Uterus (tissue), 4 donors: Measurements from ENCODE around the gene JAM3. TPM values are rescaled to one million over a fixed set of nuclear protein-coding genes. Genes with fewer than 3 reads are reported as not detected.

Experiments used
- DNase-seq, 2 donors: peaks; one replicate each; pipeline ENCODE4 v3.0.0-alpha.2; 2019 to 2020
- H3K27ac ChIP-seq, 2 donors: fragments of 200-600 bp; sonication (generic); 1 replicate in 1 of 2; 2 replicates in 1 of 2; pipeline ENCODE4 v1.5.1; 2016 to 2018
- H3K27me3 ChIP-seq, 2 donors: fragments of 200-600 bp; sonication (generic); one replicate each; pipeline ENCODE4 v1.5.1; 2018 to 2019; ENCODE audit warnings: control low read depth in 1 of 2
- H3K36me3 ChIP-seq, 2 donors: fragments of 200-600 bp; sonication (generic); one replicate each; pipeline ENCODE4 v1.5.1; 2019; ENCODE audit warnings: control low read depth in 1 of 2
- H3K4me1 ChIP-seq, 2 donors: fragments of 200-600 bp; sonication (generic); one replicate each; pipeline ENCODE4 v1.5.1; 2018 to 2019; ENCODE audit warnings: control low read depth in 1 of 2
- H3K4me3 ChIP-seq, 2 donors: fragments of 200-600 bp; sonication (generic); 1 replicate in 1 of 2; 2 replicates in 1 of 2; pipeline ENCODE4 v1.5.1; 2018 to 2019; ENCODE audit warnings: mild to moderate bottlenecking in 1 of 2
- H3K9me3 ChIP-seq, 2 donors: fragments of 200-600 bp; sonication (generic); one replicate each; pipeline ENCODE4 v1.5.1; 2019; ENCODE audit warnings: control low read depth in 1 of 2
- CTCF ChIP-seq, 4 experiments: fragments of 200-600 bp in 2 of 4; fragments of 450-650 bp in 2 of 4; sonication (generic) in 2 of 4; IDR thresholded peaks; one replicate each; pipeline ENCODE4 v1.5.1; 2016 to 2019; ENCODE audit warnings: antibody characterized with exemption in 4 of 4, mild to moderate bottlenecking in 2 of 4, moderate library complexity in 1 of 4
- POLR2A ChIP-seq, 2 donors: fragments of 450-650 bp; IDR thresholded peaks; one replicate each; pipeline ENCODE4 v1.6.1; 2016; ENCODE audit warnings: antibody characterized with exemption in 2 of 2, mild to moderate bottlenecking in 1 of 2, moderate library complexity in 1 of 2
- intact Hi-C: fragments of 100-400 bp; cut with DNase I; formaldehyde crosslinking; loops from one replicate; pipeline ENCODE4 v1.15.1; 2023; ENCODE audit warnings: low total_unique reads
- total RNA-seq, 4 donors: library from RNA; depleted of rRNA in 3 of 4; stranded (reverse); fragments of >200 nt in 3 of 4; gene quantifications; one replicate each; pipeline versions ENCODE4 v1.1.0 to v1.2.4, GENCODE V29; 2014 to 2023
- donor health status: DM: yes; HTN: yes; CAD: no.

The JAM3 gene
- total RNA-seq, 4 donors from 2014 or later, result 51.7 to 86.7 (median 68.1) TPM

DNA sequence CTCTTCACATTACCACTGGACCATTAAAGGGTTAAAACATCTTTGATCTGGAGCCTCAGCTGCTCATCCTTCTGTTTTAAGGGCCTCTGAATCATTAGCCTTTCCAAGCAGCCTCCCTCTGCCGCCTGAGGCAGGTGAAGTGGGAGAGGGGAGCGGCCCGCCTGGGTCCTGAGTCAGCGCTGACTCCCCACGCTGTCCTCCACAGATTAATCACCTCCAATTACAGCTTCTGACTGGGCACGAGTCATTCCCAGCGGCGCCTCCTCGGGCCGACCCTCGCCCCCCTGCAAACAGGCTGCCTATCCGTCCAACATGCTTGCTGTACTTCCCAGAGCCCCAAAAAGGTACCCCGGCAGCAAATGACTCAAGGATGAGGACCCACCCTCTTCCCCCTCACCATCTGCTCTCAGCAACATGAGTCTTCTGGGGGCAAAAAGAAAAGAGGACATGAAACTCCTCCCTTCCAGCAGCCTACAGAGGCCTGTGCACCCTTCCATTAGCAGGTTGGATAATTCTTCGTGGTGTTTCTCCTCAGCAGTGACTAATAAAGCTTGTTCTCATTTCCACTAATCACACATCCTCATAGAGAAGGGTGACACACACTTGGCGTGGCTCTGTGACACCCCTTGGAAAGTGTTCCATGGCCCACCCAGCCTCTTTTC lies 44.3 kb upstream of the JAM3 start:
- H3K4me3 ChIP-seq, result no peak overlapping the region
- intact Hi-C loops, result no loop called here
- TF ChIP-seq POLR2A (IDR thresholded peaks at IDR 0.05) (no peak), CTCF (IDR thresholded peaks at IDR 0.05) (no peak)
- H3K4me1 ChIP-seq, result no peaks in the 10 kb centered on the region
- no peaks in the 10 kb centered on the region for H3K9me3 ChIP-seq
- no peaks in the 10 kb centered on the region for H3K36me3 ChIP-seq
- DNase-seq, result no peak
- no peaks in the 10 kb centered on the region for H3K27me3 ChIP-seq
- H3K27ac ChIP-seq, result no peak overlapping the region

GRCh38 chr11:134025082-134025429 lies 43.8 kb upstream of the JAM3 start:
- H3K4me3 ChIP-seq, result no peak overlapping the region
- no peaks in the 10 kb centered on the region for H3K4me1 ChIP-seq
- no peaks in the 10 kb centered on the region for H3K9me3 ChIP-seq
- no peaks in the 10 kb centered on the region for H3K36me3 ChIP-seq
- intact Hi-C loops, result no loop called here
- TF ChIP-seq CTCF (IDR thresholded peaks at IDR 0.05) (no peak), POLR2A (IDR thresholded peaks at IDR 0.05) (no peak)
- no peak for DNase-seq
- H3K27ac ChIP-seq, result no peak overlapping the region
- no peaks in the 10 kb centered on the region for H3K27me3 ChIP-seq

- H3K27me3 ChIP-seq, result no peaks in the 10 kb centered on the region
- no peak for DNase-seq
- H3K4me1 ChIP-seq, result no peaks in the 10 kb centered on the region
- H3K4me3 ChIP-seq, result no peak overlapping the region
- H3K36me3 ChIP-seq, result no peaks in the 10 kb centered on the region
- H3K9me3 ChIP-seq, result no peaks in the 10 kb centered on the region
- no peak overlapping the region for H3K27ac ChIP-seq
- intact Hi-C loops, result no loop called here
- no peak for TF ChIP-seq CTCF (IDR thresholded peaks at IDR 0.05)
- TF ChIP-seq POLR2A (IDR thresholded peaks at IDR 0.05), result no peak
Measured at GRCh38 chr11:134026655-134027343, 42.1 kb upstream of the JAM3 start.

DNA sequence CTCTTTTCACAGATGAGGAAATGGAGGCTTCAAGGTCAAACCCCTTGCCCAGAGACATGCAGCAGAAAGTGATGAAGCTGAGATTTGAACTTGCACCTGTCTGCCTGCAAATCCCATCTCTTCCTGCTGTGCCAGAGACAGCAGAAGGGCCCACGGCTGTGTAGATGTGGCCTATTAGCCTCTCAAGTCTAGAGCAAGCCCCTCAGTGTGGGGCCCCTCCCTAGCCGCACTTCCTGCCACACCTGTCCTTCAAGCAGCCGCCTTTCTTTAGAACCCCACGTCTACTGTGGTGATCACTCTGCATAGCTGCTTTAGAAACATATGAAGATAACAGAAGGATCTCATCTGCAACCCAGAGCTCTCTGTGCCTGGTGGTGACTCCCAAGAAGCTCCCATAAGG lies 41.2 kb upstream of the JAM3 start:
- Histone ChIP-seq H3K27ac (no peak overlapping the region), H3K4me1 (no peaks in the 10 kb centered on the region), H3K9me3 (no peaks in the 10 kb centered on the region), H3K36me3 (no peaks in the 10 kb centered on the region), H3K27me3 (no peaks in the 10 kb centered on the region), H3K4me3 (no peak overlapping the region)
- no peak for DNase-seq
- intact Hi-C loops, result no loop called here
- TF ChIP-seq POLR2A (IDR thresholded peaks at IDR 0.05) (no peak), CTCF (IDR thresholded peaks at IDR 0.05) (no peak)

GRCh38 chr11:134028368-134028920 lies 40.4 kb upstream of the JAM3 start:
- DNase-seq, result no peak
- Histone ChIP-seq H3K4me1 (peaks cover 0 to 5% of the 10 kb centered on the region in 2 donors), H3K27me3 (no peaks in the 10 kb centered on the region), H3K36me3 (no peaks in the 10 kb centered on the region), H3K9me3 (no peaks in the 10 kb centered on the region), H3K4me3 (no peak overlapping the region), H3K27ac (no peak overlapping the region)
- no peak for TF ChIP-seq CTCF (IDR thresholded peaks at IDR 0.05)
- TF ChIP-seq POLR2A (IDR thresholded peaks at IDR 0.05), result no peak
- intact Hi-C loops, result no loop called here
